Inflammatory macrophage treated with lipopolysaccharide for 4 hours (primary cell): ENCODE data around the gene TMEM247.

Experiments
- DNase-seq: peaks from one replicate; pipeline ENCODE4 v3.0.0-alpha.2; 2020

The TMEM247 gene

DNA sequence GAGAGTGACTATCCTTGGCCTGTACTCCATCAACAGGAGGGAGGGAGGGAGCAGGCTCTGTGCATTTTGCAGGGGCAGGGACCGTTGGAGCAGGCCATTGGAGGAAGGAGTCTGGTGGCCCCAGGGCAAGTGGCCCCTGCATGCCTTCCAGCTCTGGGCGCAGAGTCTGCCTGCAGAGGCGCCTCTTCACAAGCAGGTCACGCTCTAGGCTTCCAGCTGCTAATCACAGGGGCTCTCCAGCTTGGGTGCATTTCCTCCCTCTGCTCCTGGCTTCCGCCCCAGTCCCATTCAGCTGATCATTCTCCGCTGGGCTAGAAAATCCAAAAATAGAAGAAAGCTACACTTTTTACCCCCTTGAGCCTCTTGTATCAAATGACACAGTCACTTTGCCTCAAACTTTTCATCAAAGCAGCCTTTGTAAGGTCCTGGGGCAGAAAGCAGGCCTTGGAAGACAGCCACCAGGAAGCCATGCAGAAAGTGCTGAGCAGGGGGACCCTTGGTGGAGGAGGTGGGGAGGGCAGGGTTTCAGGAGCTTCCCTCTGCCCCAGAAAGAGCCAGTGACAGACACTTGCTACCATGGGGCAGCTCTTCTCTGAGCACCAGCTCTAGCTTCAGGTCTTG lies 11.3 kb downstream of the TMEM247 start:
- peak; percentile 57 for DNase-seq

DNA sequence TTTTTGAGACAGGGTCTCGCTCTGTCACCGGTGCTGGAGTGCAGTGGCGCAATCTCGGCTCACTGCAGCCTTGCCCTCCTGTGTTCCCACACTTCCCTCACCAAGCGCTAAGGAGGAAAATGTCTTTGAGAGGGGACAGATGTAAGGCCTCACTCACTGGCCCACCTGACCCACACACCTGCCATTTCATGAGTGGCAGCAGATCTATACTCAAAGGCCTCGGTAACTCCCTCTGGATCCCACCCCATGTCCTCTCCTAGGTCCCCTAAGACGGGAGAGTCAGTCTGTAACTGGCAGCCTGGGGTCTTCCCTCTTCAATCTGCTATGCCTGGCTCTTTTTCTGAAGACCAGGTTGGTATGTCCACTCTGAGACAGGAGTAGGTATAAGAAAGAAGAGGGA lies 12.9 kb downstream of the TMEM247 start:
- no peak for DNase-seq

DNA sequence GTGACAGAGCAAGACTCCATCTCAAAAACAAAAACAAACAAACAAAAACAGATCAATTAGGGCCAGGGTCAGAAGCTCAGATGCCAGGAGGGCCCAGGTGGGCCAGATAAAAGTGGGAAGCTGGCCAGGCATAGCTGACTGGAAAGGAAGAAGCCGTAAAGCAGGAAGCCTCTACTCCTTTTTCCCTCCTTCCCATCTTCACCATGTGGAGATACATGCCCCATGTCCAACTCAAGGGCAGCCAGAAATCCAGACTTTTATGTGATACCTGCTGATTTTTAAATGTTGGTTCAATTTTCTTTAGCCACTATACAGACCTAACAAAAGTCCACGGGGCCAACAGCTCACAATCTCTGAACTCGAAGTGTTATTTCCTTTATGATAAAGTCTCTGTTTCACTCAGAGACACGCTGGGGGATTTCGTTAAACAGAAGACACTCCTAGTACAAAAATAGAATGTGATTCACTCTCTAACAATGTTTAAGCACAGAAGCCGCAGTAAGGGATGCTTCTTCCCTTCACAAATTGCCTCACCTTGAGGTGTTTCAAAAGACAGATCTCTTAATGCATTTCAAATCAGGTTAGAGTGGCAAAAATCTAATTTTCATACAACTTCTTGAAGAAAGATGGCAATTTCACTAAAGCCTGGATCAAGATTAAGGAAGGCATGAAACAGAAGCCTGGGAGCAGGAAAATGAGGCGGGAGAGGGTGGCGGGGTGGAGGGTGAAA lies 14.0 kb downstream of the TMEM247 start:
- no peak for DNase-seq

DNA sequence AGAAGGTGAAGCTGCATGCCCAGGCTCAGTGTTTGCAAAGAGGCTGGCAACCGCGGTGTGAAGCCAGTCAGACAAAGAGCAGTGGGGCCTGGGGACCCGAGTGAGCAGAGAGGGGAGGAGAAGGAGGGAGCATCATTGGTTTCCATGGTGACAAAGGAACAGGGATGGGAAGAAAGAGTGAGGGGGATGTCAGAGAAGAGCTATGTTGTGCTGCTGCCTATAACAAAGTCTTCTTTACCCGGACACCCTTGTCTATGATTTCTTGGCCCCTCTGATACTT lies 14.5 kb downstream of the TMEM247 start:
- no peak for DNase-seq

DNA sequence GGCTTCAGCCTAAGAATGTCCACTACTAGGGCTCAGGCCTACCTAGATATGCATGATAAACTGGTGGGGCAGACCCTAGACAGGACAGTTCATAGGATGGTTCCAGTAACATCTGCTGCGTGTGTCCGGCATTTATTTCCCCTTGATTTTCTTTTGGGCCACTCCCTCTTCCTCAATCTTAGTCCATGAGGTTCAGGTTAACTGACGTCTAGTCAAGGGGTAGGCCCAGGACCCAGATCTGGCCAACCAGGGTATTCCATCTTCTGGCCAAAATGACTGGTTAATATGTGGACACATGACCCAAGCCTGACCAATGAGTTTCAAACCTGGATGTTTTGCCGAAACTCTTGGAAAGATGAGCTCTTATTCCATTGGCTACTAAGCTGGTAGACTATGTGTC lies 15.2 kb downstream of the TMEM247 start:
- DNase-seq, result no peak

DNA sequence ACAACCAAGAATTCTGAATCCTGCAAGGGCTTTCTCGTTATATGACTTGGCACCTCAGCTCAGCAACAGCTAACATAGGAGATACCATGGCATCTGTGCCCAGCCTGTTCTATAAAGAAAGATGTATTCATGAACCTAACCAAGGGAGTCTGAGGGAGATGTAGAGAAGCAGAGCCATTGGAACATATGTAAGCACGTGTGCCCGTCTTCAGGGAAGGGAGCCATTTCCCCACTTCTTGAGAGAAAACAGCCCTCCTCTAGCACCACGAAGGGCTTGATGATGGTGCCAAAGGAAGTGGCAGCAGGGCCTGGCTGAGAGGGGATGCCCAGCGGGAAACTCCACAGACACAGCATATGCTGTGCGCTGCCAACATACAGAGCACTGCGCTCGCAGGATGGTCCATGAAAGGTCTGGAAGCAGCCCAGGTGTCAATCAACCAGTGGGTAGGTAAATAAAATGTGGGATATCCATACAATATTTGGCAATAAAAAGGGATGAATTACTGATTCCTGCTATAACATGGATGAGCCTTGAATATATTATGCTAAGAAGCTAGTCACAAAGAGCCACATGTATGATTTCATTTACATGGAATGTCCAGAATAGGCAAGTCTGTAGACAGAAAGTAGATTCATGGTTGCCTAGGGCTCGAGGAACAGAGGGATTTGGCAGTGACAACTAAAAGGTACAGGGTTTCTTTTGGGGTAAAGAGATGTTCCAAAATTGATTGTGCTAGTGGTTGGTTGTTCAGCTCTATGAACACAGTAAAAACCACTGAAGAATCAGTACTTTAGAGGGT lies 16.1 kb downstream of the TMEM247 start:
- DNase-seq, result no peak

DNA sequence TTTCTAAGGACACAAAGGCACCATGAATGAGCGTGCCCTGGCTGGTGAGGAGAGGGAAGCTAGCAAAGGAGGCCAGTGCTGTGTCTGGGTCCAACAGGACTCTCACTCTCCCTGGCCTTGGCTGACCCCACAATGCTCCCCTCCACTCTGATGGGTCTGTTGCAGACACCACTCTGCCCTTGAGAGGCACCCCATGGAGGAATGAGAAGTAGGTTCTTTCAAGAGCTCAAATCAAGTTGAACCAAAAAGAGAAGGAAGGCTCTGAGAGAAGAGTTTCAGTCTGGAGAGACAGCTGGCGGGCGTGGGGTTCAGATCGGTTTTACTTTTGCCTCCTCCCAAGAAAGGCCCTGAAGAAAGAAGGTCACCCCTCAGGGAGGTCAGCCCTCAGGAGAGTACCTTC lies 18.4 kb downstream of the TMEM247 start:
- peak; percentile 73 for DNase-seq

DNA sequence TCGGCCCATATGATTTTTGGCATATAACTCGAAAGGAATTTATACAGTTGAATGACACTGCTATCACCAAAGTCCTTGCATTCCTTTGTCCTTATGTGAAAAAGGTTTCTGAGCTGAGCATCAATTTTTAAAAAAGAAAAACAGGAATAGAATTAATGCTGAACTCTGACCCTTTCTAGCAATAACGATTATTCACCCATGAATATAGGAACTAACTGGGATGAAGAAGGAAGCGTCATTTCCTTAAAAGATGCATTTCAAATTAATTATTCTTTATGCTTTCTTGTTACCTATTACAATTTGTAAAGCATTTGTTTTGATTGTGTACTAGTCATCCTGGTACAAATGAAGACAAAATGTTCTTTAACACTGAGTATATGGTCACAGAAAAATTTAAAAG lies 19.3 kb downstream of the TMEM247 start:
- DNase-seq, result peak; percentile 56

DNA sequence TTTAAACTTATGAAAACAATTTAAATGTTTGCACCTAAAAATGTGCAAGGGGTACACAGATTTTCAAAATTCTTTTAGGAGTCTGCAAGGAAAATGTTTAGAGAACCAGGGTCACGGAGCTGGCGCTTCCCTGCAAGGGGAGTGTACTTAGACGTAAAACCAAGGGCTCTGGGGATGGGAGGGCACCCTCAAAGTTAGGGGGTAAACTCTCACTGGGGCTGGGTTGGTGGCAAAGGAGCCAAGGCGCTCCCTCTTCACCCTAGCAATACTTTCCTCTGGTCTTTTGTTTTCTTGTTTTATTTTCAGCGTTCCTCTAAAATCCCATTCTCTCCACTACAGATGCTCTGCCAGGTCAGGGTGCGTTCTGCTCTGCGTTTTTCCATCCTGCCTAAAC lies 20.0 kb downstream of the TMEM247 start:
- DNase-seq, result peak; percentile 11

DNA sequence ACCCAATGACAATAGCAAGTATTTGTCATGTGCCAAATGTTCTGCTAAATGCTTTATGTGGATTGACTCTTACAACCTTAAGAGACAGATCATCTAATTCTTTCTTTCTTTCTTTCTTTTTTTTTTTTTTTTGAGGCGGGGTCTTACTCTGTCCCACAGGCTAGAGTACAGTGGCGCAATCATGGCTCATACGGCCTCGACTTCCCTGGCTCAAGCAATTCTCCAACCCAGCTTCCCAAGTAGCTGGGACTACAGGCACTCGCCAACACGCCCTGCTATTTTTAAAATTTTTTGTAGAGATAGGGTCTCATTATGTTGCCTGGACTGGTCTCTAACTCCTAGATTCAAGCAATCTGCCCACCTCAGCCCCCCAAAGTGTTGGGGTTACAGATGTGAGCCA lies 21.4 kb downstream of the TMEM247 start:
- DNase-seq, result no peak

DNA sequence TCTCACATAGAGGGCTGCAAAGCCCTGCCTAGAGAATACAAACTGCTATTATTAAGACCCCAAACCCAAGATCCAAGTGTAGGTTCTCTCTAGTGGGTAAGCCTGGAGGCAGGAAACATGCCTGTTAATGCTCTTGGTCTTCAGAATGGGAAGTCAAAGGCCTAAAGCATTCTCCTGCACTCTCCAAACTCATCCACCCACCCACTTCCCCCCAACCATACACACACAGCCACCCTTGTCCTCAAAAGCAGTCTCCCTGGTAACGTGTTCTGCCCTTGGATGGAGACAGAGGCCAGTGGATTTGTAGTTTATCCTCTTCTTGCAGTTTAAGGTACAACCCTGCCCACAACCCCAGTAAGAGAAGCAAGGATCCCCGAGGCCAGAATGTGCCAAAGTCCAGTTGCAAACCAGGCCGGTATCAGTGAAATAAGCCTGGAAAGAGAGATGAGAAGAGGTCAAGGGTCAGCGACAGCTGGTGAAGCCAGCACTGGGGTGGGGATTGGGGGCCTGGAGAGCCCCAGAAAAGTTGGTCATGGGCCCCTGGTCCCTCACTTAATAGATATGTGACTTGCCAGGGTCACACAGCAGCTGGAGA lies 23.0 kb downstream of the TMEM247 start:
- peak; percentile 6 for DNase-seq

DNA sequence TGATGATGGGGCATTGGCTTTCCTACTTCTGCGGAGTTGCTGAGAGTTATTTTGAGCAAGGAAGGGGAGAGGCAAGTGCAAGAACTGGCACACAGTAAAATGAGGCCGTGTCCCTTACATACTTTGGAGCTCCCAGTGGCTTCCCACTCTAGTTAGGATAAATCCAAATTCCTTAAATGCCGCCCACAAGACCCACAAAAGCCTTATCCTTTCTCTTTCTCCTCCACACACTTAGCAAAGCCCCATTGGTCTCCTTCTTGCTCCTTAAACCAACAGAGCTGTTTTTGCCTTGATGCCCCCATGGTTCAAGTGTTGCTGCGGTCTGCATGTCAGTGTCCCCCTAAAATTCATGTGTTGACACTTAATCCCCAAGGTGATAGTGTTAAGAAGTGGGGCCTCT lies 24.3 kb downstream of the TMEM247 start:
- DNase-seq, result no peak

DNA sequence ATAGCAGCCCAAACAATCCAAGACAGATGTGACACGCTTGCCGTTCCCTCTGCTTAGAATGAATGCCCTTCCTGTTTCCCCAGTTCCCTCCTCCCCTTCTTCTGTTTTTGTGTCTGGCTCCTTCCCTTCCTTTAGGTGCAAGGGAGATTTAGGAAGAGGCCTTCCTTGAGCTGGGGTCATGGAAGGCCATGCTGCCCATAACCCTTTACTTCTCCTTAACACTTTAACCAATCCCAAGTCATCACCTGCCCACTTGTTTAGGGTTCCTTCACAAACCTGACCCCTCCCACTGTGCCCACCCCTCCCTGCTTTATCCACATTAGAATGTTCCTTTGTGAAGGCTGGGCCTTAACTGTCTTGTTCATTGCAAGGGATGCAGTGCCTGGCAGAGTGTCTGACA lies 24.9 kb downstream of the TMEM247 start:
- DNase-seq, result peak; percentile 10

DNA sequence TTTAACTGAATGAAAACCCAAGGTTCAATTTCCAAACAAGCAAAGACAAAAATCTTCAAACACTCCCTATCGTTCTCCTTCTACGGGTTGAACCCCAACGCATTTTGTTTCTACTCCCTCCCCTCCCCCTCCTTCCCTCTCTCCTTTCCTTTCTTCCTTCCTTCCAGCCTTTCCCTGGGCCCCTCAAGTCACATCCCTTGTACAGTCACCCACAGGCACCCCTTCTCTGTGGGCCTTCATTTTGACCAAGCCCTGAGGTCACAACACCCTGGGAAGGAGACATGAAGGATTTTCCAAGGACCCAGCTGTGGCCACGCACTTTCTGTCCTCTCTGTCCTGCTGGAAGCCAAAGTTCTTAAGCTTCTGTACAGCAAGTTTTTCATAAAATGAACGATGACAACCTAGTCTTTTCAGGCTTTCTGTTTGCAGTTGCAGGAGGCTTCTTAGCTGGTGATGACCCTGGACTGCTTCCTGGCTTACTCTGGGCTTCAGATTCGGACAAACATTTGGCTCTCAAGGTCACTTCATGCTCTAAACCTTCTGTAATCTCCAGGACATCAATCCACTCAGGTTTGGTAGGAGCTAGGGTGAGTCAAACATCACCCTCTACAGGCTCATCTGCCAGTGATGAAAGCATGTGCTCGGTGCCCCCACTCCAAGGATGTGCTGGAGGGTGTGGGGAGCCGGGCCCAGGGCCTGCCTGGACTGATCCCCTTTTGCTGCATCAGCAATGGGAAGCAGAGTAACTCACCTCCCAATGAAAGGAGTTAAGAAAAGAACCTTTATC lies 25.5 kb downstream of the TMEM247 start:
- DNase-seq, result no peak

DNA sequence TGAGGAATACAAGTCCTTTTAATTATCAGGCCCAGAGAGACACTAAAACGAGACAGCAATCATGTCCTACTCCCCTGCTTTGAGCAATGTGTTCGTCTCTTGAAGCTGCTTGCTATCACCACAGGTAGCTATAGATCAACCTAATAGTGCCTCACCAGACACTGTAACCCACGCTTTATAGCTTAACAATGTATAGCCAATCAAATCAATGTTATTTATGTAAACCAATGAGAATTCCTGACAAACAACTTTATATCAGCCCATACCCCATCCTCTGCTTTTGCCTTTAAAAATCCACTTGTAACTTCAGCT lies 26.1 kb downstream of the TMEM247 start:
- no peak for DNase-seq

DNA sequence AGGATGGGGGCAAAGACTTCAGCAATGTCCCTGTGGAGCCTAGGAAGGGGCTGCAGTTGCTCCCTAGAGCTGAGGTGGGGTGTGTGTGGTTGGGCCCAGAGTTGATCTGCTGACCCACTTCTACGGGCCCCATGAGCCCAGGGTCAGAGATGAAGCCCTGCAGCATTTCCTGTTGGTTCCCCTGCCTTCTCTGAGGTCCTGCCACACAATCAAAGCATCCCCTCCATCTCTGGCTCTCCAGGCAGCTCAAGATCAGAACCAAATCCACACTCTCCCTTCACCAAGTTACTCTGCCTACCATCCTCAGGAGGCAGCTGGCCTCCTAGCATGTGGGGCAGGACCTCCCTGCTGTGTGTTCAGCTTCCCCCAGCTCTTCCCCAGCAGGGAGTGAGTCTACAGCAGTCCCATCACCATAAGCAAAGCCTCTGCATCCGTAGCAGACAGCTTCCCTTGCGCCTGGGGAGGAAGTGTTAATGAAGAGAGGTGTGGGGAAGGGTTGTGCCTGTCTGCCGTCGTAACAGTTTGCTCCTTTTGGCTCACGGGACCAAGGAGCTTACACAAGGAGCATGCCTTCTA lies 26.9 kb downstream of the TMEM247 start:
- no peak for DNase-seq

DNA sequence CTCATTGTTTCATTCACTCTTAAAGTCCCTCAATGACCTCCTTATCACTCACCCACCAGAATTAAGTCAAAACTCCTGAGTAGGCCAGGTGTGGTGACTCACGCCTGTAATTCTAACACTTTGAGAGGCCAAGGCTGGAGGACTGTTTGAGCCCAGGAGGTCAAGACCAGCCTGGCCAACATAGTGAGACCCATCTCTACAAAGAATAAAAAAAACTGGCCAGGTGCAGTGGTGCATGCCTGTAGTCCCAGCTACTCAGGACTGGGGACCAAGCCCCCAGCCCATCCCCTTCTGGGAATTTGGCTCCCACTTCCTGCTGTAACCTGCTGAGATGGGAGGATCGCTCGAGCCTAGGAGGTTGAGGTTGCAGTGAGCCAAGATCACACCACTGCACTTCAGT lies 28.9 kb downstream of the TMEM247 start:
- DNase-seq, result no peak

DNA sequence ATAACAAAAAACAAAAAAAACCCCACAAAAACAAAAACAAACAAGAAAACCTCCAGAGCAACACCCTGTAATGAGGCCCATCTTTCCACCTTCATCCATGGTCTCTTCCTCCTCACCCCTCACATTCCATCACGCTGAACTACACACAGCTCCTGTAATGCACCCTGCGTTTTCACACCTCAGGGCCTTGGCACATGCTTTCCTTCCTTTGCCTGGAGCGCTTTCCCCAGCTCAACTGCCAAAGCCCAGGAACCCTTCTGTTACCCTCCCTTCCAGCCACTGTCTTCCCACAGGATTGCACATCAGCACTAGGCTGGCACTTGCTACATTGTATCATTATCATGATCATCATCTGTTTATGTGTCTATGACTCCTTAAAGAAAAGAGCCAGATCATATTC lies 29.4 kb downstream of the TMEM247 start:
- no peak for DNase-seq

DNA sequence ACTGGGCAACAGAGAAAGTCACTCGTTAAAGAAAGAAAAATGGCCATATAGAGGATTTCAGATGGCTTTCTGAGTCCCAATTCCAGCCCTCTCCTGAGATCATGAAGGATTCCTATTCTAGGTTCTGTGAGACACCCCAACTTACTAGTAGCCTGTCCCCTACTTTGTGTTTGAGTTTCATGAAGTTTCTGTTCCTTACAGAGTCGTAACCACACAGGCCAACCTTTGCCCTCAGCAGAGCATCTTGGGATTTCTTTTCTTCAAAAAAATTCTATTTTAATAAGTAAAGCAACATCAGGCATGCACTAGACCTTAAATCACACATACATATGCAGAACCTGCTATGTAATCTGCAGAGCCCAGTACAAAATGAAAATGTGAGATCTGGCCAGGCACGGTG lies 30.4 kb downstream of the TMEM247 start:
- DNase-seq, result no peak

DNA sequence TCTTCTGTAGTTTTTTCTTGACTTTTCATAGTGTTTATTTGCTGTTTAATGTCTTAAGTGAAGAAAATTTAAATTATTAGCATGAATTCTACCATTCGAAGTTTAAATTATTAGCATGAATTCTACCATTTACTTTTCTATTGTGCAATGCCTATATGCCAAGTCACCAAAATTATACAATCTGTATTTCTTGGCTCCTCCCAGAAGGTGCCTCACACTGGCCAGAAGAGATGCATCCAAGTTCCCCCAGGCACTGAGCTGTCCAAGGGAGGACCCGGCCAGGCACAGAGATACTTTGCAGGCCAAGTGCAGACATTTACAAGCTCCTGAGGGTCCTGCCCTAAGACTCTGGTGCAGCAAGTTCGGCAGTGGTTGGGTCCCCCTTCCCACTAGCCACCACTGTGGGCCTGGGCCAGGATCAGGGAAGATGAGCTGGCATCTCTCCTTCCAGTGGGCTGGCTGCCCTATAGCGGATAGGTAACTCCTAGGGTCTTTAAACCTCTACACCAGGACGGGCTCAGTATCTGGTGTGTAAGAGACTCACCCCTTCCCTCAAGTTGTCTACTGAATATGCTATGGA lies 31.3 kb downstream of the TMEM247 start:
- peak; percentile 58 for DNase-seq

DNA sequence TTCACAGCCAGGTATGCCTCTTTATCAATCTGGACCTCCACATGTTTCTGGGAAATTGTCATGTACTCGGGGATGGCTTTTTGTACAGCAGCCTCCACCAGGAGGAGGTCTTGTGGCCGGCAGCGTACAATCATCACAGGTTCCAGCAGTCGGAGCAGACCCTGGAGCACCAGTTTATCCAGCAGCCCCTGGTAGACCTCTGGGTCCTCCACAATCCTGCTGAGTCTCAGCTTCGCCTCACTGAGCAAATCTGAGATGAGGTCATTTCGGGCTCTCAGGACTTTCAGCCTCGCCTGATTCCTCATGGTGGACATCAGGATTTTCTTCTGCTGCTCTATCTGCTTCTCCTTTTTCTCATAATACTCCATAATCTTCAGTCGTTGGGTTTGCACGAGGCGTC lies 32.8 kb downstream of the TMEM247 start:
- no peak for DNase-seq

DNA sequence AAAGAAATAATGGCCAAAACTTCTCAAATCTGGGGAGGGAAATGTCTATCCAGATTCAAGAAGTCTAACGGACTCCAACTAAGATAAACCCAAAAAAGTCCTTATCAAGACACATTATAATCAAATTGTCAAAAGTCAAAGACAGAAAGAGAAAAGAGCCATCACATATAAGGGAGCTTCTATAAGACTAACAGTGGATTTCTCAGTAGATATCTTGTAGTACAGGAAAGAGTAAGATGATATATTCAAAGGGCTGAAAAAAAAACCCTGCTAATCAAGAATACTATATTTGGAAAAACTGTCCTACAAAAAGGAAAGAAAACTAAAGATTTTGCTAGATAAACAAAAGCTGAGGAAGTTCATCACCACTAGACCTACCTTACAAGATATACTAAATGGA lies 35.4 kb downstream of the TMEM247 start:
- no peak for DNase-seq

DNA sequence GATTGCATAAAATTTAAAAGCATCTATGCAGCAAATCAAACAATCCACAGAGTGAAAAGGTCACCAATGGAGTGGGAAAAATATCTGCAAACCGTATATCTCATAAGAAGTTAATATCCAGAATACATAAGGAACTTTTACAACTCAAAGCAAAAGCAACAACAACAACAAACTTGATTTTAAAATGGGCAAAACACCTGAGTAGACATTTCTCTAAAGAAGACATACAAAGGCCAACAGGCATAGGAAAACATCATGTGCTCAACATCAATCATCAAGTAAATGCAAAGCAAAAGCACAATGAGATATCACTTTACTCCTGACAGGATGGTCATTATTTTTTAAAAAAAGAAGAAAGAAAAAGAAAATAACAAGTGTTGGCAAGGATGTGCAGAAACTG lies 38.1 kb downstream of the TMEM247 start:
- DNase-seq, result no peak
